AG09309 (cell line): ENCODE data around the gene UBASH3B.

Source experiments
- DNase-seq: peaks from one replicate; pipeline ENCODE4 v3.0.0-alpha.2; 2010; ENCODE audit warnings: low read depth
- H3K4me3 ChIP-seq: 2 replicates; pipeline ENCODE4 v1.5.1; 2011; ENCODE audit warnings: mild to moderate bottlenecking, low read depth, low read length, moderate library complexity; ENCODE audit not compliant: control insufficient read depth
- CTCF ChIP-seq: IDR thresholded peaks from 2 replicates; pipeline ENCODE4 v1.5.1; 2011; ENCODE audit warnings: mild to moderate bottlenecking, low read depth, low read length, inconsistent platforms; ENCODE audit not compliant: insufficient read depth, control insufficient read depth; ENCODE audit errors: missing control alignments

Gene UBASH3B

GRCh38 chr11:122646549-122647340 lies 8.8 kb upstream of the UBASH3B start:
- DNase-seq: no peak
- no peak overlapping the region for H3K4me3 ChIP-seq
- no peak for TF ChIP-seq CTCF

- no peak for TF ChIP-seq CTCF
- DNase-seq: no peak
- no peak overlapping the region for H3K4me3 ChIP-seq
Measured at GRCh38 chr11:122647736-122648275, 7.7 kb upstream of the UBASH3B start.

GRCh38 chr11:122649116-122649515 lies 6.4 kb upstream of the UBASH3B start:
- H3K4me3 ChIP-seq: no peak overlapping the region
- DNase-seq: no peak
- no peak for TF ChIP-seq CTCF

GRCh38 chr11:122650619-122651018 lies 4.9 kb upstream of the UBASH3B start:
- no peak overlapping the region for H3K4me3 ChIP-seq
- no peak for TF ChIP-seq CTCF

GRCh38 chr11:122652495-122652894 lies 3.0 kb upstream of the UBASH3B start:
- H3K4me3 ChIP-seq: no peak overlapping the region
- TF ChIP-seq CTCF: no peak
- DNase-seq: no peak

More at GRCh38 chr11:122650619-122651018, 4.9 kb upstream of the UBASH3B start:
- DNase-seq: no peak

- no peak for TF ChIP-seq CTCF
- DNase-seq: no peak
- no peak overlapping the region for H3K4me3 ChIP-seq
Measured at GRCh38 chr11:122653916-122654585, 1.5 kb upstream of the UBASH3B start.
